ENCODE data around the gene IL1F10.

Gene IL1F10, protein sequence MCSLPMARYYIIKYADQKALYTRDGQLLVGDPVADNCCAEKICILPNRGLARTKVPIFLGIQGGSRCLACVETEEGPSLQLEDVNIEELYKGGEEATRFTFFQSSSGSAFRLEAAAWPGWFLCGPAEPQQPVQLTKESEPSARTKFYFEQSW
- long read RNA-seq: 0 reads

DNA sequence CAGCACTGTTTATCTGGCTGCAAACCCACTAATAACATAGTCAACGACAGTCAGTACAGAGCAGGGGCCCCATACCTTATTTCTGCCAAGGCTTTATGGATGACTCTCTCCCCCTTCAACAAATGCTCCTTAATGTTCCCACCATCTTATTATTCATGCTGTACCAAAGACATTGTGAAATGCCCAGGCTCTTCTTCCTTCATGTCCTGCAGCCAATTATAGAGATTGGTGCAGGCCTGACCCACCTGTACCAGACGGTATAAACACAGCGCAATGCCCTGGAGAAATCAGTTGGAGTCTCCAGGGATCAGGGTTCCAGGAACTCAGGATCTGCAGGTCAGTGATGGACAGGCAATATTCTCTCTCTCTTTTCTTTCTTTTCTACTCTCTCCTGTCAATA lies at the start of gene IL1F10:
IL1F10 (plus strand) TSS at position 290 of the 400 bp plus-strand sequence. CDS start 4,769 bp downstream, outside the sequence.
- TF ChIP-seq, protein P1, sequence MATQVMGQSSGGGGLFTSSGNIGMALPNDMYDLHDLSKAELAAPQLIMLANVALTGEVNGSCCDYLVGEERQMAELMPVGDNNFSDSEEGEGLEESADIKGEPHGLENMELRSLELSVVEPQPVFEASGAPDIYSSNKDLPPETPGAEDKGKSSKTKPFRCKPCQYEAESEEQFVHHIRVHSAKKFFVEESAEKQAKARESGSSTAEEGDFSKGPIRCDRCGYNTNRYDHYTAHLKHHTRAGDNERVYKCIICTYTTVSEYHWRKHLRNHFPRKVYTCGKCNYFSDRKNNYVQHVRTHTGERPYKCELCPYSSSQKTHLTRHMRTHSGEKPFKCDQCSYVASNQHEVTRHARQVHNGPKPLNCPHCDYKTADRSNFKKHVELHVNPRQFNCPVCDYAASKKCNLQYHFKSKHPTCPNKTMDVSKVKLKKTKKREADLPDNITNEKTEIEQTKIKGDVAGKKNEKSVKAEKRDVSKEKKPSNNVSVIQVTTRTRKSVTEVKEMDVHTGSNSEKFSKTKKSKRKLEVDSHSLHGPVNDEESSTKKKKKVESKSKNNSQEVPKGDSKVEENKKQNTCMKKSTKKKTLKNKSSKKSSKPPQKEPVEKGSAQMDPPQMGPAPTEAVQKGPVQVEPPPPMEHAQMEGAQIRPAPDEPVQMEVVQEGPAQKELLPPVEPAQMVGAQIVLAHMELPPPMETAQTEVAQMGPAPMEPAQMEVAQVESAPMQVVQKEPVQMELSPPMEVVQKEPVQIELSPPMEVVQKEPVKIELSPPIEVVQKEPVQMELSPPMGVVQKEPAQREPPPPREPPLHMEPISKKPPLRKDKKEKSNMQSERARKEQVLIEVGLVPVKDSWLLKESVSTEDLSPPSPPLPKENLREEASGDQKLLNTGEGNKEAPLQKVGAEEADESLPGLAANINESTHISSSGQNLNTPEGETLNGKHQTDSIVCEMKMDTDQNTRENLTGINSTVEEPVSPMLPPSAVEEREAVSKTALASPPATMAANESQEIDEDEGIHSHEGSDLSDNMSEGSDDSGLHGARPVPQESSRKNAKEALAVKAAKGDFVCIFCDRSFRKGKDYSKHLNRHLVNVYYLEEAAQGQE (IDR thresholded peaks at IDR 0.05; ENCODE audit: insufficient replicate concordance, low read depth): no peak
- no peak for TF ChIP-seq POLR2AphosphoS5 (IDR thresholded peaks at IDR 0.05; ENCODE audit: low read depth)
- DNase-seq (ENCODE audit: low read depth in 1 of 2, low spot score in 1 of 2): no peak
- H3K27ac ChIP-seq (replicated peaks): no peak within 1 kb of the TSS
- no peak within 1 kb of the TSS for H3K4me3 ChIP-seq (replicated peaks; ENCODE audit: insufficient read depth, low read length)
- no peaks in the 10 kb centered on the region for H3K27me3 ChIP-seq (ENCODE audit: insufficient read depth, poor library complexity, severe bottlenecking)

DNA sequence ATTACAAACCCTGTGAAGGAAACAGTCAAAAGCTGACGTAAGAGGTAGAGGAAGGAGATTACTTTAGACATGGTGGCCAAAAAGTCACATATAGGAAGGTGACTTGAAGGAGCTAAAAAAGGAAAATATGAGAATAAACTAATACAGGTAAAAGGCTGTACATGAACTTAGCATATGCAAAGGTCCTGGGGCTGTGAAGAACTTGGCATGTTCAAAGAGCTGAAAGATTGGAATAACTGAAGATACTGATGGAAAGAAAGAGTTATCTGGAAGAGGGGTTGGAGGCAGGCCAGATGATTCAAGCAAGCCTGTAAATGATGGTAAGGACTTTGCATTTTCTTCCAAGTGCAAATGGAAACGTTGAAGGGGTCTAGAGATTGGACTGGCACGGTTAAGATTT lies 49.3 kb upstream of the IL1F10 start:
- TF ChIP-seq SPI1 (IDR thresholded peaks at IDR 0.05; ENCODE audit: borderline replicate concordance, low read depth) (no peak), GABPA (IDR thresholded peaks at IDR 0.05; ENCODE audit: low read depth) (no peak), POLR2AphosphoS5 (IDR thresholded peaks at IDR 0.05; ENCODE audit: low read depth) (no peak)
- TF ChIP-seq, protein P2, sequence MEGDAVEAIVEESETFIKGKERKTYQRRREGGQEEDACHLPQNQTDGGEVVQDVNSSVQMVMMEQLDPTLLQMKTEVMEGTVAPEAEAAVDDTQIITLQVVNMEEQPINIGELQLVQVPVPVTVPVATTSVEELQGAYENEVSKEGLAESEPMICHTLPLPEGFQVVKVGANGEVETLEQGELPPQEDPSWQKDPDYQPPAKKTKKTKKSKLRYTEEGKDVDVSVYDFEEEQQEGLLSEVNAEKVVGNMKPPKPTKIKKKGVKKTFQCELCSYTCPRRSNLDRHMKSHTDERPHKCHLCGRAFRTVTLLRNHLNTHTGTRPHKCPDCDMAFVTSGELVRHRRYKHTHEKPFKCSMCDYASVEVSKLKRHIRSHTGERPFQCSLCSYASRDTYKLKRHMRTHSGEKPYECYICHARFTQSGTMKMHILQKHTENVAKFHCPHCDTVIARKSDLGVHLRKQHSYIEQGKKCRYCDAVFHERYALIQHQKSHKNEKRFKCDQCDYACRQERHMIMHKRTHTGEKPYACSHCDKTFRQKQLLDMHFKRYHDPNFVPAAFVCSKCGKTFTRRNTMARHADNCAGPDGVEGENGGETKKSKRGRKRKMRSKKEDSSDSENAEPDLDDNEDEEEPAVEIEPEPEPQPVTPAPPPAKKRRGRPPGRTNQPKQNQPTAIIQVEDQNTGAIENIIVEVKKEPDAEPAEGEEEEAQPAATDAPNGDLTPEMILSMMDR (IDR thresholded peaks at IDR 0.05; ENCODE audit: insufficient read depth, low read length): no peak
- TF ChIP-seq, protein P1 (IDR thresholded peaks at IDR 0.05; ENCODE audit: insufficient replicate concordance, low read depth): no peak
- peaks cover 6% of the 10 kb centered on the region for H3K27me3 ChIP-seq (ENCODE audit: insufficient read depth, poor library complexity, severe bottlenecking)
- no peak overlapping the region for H3K4me3 ChIP-seq (replicated peaks; ENCODE audit: insufficient read depth, low read length)
- DNase-seq (ENCODE audit: low read depth in 1 of 2, low spot score in 1 of 2): no peak
- H3K27ac ChIP-seq (replicated peaks): no peak overlapping the region

DNA sequence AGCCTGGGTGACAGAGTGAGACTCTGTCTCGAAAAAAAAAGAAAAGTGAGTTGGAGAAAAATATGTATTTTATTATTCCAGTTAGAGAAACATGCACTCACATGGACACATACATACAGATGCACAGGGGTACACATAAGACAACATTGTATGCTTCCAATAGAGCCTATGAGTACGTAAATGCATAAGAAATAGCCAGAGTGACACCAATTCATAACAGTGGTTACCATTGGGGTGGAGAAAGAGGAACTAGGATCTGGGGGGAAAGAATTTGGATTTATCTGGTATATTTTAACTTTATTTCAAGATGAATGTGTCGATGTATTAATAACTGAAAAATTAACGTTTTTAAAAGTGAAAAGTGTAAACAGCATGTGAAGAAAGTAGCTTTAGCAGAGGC lies 46.5 kb upstream of the IL1F10 start:
- Histone ChIP-seq H3K27me3 (ENCODE audit: insufficient read depth, poor library complexity, severe bottlenecking) (no peaks in the 10 kb centered on the region), H3K4me3 (replicated peaks; ENCODE audit: insufficient read depth, low read length) (no peak overlapping the region), H3K27ac (replicated peaks) (no peak overlapping the region)
- TF ChIP-seq POLR2AphosphoS5 (IDR thresholded peaks at IDR 0.05; ENCODE audit: low read depth) (no peak), SPI1 (IDR thresholded peaks at IDR 0.05; ENCODE audit: borderline replicate concordance, low read depth) (no peak)
- TF ChIP-seq, protein P2 (IDR thresholded peaks at IDR 0.05; ENCODE audit: insufficient read depth, low read length): no peak
- TF ChIP-seq, protein P1 (IDR thresholded peaks at IDR 0.05; ENCODE audit: insufficient replicate concordance, low read depth): no peak
- DNase-seq (ENCODE audit: low read depth in 1 of 2, low spot score in 1 of 2): no peak

All from HL-60 (cell line).